NCI-H2227 (cell line): ENCODE results near the gene GRIK2.

Experiments
- DNase-seq: peaks from one replicate; lab custom pipeline; 2025; ENCODE audit not compliant: unreplicated experiment; lab: John Stamatoyannopoulos, UW

Gene GRIK2

DNA sequence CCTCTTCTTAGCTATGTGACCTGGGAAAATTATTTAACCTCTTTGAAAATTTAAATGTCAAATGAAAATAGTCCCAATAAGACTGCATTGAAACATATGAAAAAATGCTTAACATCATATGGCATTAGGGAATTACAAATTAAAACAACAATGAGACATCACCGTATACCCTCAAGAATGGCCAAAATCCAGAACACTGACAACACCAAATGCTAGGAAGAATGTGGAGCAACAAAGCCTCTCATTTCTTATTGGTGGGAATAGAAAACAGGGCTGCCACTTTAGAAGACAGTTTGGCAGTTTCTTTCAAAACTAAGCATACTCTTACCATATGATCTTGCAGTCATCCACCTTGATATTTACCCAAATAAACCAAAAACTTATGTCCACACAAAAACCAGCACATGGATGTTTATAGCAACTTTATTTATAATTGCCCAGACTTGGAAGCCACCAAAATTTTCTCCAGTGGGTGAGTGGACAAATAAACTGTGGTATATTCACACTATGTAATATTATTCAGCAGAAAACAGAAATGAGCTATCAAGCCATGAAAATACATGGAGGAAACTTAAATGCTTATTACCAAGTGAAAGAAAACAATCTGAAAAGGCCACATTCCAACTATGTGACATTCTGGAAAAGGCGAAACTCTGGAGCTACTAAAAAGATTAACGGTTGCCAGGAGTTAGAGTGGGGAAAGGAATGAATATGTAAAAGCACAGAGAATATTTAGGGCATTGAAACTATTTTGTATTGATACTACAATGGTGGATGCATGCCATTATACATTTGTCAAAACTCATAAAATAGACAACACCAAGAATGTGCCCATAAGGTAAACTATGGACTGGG is 459.9 kb downstream of the GRIK2 start:
- no peak for DNase-seq

DNA sequence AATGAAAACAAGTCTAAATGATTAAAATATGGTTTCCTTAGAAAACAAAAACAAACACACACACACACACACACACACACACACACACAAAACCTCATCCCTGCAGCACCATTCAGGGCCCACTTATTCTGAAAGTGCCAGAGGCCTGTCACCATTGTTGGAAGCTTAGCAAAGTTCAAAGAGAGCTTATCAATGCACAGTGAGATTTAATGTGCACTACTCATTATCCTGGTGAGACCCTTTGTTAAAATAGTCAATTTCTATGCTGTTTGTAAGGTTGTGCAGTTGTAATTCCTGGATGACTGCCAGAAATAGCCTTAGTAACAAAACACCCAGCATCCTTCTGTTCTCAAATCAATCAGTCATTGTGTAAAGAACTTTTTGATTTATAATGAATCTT is 482.9 kb downstream of the GRIK2 start:
- DNase-seq, result peak; percentile 77

DNA sequence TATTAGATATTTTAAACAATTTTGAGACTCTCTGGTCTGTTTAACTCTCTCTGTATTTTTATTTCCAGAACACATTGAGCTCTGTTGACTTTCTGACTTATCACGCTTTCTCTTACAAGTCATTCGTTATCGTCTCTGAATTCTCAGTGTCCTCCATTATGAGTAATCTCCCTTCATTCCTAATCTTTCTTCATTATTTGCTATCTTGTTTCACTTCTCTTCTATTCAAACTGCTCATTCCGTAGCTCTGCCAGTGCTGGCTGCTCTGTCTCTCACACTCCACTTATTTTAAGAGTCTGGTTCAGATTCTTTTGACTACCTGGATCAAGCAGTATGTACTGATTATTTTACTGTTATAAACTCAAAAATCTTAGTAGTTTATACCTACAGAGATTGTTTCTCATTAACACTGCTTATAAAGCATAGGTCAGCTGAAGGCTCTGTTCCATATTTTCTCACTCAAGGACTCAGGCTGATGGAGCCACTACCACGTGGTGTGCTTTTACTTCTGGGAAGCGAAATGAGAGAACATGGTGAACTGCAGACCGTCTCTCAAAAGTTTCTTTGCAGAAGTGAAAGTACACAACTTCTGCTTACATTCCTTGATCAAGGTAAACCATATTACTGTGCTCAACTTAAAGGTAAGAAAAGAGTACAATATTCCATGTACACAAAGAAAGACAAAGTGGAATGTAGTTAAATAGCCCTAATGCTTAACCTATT is 485.2 kb downstream of the GRIK2 start:
- DNase-seq, result no peak

DNA sequence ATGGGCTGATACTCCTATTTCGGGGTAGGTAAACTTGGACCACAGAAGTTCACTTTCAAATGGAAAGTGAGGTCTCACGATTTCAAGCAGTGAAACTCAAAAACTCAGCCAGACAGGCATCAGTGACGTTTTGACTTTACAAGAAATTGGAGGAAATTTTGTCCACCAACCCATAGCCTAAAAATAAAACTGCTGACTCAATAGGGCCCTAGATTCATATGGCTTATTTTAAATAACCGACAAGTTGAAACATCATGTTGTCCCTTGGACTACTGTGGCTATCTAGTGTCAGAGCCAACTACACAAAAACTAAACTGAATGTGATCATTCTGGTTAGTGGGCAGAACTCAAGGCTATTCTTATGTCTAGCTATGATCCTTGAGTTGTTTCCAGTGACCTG is 486.3 kb downstream of the GRIK2 start:
- DNase-seq, result no peak

DNA sequence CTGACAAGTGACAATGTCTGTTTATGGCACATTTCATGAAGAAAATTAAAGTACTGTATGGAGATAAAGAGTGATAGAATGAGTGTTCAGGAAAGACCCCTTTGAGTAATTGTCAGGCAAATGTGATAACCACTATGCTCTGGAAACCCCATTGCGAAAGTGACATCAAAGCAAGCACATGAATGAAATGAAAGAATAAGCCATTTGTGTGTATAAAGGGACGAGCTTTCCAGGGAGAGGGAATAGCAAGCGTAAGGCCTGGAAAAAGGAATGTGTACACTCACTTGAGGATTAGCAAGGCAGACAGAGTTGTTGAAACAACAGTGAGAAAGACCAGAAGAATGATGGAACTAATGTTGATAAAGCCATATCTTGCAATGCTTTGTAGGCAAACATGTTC is 490.0 kb downstream of the GRIK2 start:
- DNase-seq, result no peak

DNA sequence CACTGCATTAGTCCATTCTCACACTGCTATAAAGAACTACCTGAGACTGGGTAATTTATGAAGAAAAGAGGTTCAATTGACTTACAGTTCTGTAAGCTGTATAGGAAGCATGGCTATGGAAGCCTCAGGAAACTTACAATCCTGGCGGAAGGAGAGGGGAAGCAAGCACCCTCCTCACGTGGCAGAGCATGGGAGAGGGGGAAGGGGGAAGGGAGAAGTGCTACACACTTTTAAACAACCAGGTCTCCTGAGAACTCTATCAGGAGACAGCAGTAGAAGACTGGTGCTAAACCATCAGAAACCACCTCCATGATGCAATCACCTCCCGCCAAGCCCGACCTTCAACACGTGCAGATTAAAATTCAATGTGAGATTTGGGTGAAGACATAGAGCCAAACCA is 494.0 kb downstream of the GRIK2 start:
- no peak for DNase-seq

DNA sequence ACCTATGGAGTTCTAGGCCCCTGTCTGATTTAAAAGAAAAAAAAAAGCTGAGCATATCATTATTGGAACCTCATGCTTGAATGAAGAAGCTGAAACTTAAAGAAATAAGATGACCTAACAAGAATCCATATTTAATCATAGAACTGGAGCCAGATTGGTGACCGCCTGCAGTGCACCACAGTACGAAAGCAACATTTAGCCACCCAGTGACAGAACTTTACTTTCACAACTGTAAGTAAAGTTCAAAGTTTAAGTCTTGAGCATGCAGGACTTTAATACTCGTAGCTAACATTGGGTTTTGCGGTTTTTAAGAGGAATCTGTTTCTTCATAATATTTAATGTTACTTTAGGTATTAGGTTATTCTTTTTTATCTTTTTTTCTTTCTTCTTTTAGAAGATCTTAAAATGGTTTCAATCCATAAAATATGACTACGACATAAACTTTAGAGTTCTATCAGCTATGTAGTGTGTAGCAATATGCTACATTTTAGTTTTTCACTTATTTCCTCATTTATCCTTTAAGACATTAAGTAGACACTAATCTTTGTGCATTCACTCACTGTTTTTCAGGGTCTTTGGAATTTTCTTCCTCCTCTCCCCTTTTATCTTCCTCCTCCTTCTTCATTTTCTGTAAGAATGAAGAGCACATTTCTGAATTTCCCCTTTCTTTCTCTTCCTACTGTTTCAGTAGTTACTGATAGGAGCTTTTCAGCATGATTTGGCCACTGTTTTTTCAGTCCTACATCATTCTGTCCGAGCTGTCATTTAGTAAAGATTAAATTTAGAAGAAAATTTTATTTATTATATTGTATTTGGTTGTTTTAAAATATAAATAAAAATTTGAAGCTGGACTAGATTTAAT is 514.1 kb downstream of the GRIK2 start:
- DNase-seq, result no peak

DNA sequence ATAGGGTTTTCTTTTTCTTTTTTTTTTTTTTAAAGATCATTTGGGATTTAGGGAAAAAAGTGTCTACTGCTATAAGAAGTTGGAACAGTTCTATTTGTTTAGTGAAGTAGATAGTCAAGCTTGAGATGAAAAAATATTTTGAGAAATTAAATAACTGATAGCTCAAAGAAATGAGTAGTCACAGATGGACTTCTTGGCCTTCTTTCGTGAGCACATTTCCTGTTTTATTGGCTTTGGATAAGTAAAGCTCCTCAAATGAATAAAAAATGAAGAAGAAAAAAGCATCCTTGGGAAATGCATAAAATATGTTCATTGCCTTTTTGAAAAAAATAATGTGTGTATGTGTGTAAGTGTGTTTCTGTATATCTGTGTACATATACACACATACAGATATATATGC is 515.9 kb downstream of the GRIK2 start:
- no peak for DNase-seq

DNA sequence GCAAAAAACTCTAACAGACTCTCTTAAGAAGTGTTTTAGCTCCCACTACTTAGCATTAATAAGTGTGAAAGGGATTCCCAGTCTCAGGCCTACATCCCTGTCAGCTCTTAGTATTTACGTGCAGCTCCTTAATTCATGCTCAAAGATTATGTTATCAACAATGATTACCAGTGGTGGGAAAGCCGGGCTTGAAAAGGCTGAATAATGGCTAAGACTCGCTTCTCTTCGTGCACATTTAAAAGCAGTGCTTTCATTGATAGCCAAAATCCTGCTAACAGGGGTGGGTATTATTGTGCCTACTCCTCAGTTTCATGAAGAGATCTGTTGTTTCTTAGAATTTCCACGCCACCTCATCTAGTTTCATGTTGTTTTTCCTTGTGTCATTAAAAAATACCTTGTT is 518.8 kb downstream of the GRIK2 start:
- DNase-seq, result no peak

DNA sequence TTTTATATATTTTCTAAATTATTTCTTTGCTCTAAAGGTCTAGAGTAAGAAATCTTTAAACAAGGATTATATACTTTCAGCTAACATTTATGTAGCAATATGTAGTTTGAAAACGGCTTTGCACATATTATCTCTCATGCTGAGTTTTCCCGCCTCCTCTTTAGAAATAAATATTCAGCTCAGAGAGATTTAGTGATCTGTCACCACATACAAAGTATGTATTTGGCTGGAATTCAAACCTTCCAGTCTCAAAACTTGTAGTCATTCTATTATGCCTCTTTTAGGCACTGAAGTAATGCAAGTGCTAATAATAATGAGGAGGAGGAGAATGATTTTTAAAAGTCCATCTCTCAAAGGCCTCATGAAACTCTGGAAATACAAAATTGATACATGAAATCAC is 525.0 kb downstream of the GRIK2 start:
- no peak for DNase-seq

DNA sequence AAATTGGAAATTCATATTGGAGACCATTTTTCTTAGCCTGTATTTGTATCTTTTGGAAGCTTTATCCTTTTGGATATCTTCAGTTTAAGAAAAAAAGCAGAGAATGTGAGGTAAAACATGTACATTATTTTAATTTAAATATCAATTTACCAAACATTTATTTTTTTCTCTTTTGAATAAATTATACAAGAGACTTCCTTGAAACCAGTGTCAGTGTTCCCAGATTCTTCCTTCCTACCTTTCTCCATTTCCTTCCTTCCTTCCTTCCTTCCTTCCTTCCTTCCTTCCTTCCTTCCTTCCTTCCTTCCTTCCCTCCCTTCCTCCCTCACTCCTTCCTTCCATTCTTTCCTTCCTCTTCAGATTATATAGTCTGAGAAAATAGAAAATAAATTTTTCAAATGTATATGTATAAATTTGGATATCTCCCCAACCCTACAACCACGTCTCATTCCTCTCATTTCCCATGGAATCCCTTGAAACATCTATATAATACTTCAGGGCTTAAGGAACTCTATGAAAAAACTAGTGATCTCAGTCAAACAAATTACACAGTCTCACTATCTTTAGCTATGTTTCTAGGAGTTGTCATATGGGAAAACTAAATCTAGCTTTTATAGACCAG is 528.4 kb downstream of the GRIK2 start:
- DNase-seq, result no peak

DNA sequence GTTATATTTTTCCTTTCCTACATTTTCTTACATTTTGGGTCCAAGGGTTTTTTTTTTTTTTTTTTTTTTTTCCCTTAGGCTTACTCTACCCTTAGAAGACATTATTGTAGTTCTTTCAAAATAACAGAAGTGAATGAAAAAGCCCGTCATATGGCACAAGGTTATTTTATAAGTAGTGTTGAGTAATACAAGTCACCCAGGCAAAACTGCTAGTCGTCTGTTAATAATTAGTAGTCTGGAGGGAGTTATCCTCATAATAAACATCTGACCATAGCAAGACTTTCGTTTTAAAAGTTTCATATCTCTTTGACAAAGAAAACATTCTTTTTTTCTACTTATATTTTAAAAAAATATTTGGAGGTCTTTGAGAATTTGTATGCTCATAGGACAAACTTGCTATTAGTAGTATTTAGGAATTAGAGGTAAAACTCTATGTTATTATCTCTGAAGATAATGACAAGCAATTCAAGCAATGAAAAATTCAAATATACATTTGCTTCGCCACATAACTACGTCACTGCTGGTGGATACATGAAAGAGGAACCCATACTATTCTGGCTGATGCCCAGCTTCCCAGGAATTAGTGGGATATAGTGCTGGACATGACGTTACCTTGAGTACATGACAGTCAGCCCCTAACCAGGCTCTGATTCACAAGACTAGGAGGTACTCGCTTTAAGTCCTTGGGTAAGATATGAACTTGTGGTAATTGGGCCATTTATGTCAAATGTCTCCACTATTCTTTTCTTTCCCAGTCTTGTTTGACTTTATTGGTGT is 532.8 kb downstream of the GRIK2 start:
- no peak for DNase-seq

DNA sequence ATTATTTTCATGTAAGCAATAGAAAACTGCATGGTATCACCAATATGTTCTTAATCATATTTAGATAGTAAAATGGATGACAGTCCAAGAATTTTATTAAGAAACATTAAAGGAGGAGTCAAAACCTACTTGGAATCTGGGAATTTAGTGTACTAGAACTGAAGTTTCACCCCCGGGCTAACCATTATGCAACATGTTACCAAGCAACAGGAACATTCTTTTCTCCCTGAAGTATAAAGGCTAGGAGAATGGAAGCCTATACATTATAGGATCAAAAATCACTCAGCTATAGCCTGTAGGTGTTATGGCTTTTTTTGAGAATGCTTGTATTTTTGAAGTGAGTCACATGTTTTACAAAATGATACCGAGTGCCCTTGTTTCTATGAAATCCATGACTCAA is 538.3 kb downstream of the GRIK2 start:
- DNase-seq, result no peak

DNA sequence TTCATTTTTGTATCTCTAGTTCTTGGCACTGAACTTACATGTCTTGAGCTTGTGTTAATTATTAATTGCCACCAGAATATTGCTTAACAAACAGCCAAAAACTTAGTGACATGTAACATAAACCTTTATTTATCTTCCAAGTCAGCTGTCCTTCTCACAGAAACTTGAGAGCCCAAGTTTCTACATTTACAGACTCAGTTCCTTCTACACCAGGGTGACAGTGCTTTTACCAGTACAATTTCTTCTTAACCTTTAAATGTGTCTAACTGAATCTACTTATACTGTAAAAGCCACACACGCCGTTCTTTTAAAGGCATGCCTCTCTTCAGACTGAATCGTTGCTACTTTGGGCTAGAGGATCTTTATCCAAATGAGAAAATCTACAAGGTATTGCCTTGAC is 539.2 kb downstream of the GRIK2 start:
- DNase-seq, result no peak

DNA sequence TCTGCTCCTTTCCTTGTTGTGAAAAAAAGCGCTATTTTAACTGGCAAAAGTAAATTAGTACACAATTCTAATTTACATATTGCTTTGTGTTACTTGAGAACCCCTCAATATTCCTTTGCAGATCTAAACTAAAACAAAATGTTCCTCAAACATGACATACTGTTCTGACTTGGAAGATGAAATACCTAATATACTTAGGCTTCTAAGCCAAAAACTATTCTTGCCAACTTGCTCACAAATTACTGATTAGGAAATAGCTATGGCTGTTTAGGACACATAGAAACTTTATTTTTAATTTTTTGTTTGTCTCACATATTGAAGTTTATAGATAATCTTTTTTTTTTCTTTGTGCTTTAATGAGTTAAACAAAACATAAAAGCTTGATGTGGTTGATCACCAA is 542.2 kb downstream of the GRIK2 start:
- no peak for DNase-seq

DNA sequence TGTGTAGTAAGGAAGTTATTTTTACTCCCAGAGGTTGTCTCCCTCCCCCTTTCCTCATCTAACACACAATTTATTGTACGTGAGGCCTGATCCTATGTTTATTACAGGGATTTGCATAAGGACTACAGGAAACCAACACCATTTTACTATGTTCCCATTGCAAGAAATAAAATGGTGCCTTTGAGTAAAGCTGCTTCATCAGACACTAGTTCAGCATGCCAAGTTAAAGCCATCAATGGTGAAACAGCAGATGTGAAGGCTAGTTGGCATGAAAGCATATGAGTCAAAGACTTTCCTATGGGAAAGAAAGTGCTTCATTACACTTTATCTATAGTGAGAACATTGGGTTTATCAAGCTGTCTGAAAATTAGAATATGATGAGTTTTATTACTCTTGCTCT is 543.0 kb downstream of the GRIK2 start:
- DNase-seq, result no peak

DNA sequence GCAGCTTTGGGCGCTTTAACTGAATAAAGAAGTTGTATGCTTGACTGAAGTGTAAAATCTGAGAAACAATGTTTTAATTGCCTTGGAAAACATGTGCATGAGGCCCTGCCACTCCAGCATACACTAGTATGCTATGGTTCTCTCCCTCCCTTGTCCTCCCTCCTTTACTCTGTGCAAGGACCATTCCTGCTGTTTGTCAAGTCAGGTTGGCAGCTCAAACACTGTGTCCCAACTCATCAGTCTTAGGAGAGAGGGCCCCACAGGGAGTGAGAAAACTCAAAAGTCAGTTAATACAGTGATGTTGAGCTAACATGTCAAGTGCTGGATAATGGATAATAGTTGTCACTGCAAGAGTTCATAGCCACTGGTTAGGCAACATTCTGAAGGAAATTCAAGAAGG is 543.6 kb downstream of the GRIK2 start:
- DNase-seq, result no peak

DNA sequence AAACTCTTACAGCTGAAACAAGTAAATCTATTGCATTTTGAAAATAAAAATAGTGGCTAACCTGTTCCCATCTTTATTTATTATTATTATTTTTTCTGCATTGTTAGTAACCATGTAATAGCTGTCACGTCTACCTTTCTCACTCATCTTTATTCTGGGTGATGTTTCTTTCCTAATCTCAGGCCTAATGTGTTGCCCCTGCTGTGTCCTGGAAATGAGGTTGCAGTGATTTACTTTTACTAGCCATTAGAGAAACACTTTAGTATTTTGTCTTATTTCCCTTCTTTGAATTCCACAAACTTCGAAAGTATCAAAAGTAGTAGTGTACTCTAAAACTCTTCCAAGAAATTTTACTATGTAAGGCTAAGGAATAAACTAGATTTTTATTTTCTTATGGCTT is 546.9 kb downstream of the GRIK2 start:
- no peak for DNase-seq

DNA sequence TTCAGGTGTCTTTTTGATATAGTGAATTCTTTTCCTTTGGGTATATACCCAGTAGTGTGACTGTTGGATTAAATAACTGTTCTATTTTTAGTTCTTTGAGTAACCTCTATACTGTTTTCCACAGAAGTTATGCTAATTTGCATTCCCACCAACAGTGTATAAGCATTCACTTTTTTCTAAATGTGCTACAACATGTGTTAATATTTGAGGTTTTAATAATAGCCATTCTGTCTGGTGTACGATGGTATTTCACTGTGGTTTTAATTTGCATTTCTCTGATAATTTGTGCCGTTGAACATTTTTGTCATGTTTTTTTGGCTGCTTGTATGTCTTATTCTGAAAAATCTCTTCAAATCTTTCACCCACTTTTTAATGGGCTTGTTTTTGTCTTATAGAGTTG is 563.5 kb downstream of the GRIK2 start:
- DNase-seq, result no peak

DNA sequence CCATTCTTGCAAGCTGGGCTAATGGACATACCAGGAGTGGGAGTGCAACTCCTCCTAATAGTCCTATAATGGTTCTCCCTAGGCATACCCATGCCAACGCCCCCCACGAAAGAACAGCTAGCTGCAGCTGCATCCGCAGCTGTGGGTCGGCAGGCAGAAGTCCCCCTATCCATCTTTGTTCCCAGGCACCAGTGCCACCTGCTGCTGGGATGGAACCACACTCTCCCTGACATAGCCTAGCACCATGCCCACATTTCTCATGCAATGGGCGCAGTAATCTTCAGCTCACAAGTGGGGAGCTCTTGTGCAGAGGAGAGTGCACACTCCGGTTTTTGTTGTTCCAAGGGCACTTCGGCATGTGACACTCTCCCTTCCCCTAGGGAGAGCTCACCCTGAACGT is 567.8 kb downstream of the GRIK2 start:
- no peak for DNase-seq

DNA sequence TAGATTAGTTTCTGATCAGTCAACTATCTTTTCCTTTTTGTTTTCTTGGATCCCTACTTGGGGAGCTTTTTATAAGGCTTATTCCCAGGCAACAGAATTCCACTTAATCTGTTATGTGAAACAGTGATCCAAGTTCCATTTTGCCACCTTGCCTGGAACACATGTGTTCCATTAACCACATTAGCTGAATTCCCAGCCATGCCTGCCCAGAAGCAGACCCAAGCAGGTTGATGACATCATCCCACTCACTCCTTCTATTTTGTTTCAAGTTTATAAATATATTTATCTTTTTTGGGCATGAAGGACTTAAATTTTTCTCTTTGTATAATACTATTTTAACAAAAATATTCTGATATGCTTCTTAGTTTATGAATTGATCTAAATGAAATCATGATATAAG is 587.4 kb downstream of the GRIK2 start:
- no peak for DNase-seq
